BE2C (cell line): ENCODE data around the gene PPP1R9A.

ENCODE experiments used
- DNase-seq: peaks from one replicate; pipeline ENCODE4 v3.0.0-alpha.2; 2020
- H3K27me3 ChIP-seq: fragments of 250-450 bp; sonication (Bioruptor Pico); 2 replicates; pipeline ENCODE4 v1.5.1; 2020; ENCODE audit warnings: mild to moderate bottlenecking
- H3K36me3 ChIP-seq: fragments of 250-450 bp; sonication (Bioruptor Pico); 2 replicates; pipeline ENCODE4 v1.5.1; 2020; ENCODE audit warnings: mild to moderate bottlenecking
- H3K4me1 ChIP-seq: fragments of 250-450 bp; sonication (Bioruptor Pico); 2 replicates; pipeline ENCODE4 v1.5.1; 2020
- H3K4me3 ChIP-seq: 2 replicates; pipeline ENCODE4 v1.5.1; 2011; ENCODE audit warnings: low read depth, low read length
- H3K9me3 ChIP-seq: fragments of 250-450 bp; sonication (Bioruptor Pico); 2 replicates; pipeline ENCODE4 v1.5.1; 2020
- TF ChIP-seq, protein P1 (sequence below): IDR thresholded peaks from 2 replicates; pipeline ENCODE4 v1.5.1; 2012; ENCODE audit warnings: mild to moderate bottlenecking, low read depth, low read length

PPP1R9A gene

GRCh38 chr7:94906065-94906851 lies 1.1 kb upstream of the PPP1R9A start:
- Histone ChIP-seq H3K4me1 (no peaks in the 10 kb centered on the region), H3K4me3 (no peak overlapping the region), H3K9me3 (no peaks in the 10 kb centered on the region), H3K36me3 (no peaks in the 10 kb centered on the region), H3K27me3 (peaks cover 46% of the 10 kb centered on the region)
- TF ChIP-seq, protein P1, sequence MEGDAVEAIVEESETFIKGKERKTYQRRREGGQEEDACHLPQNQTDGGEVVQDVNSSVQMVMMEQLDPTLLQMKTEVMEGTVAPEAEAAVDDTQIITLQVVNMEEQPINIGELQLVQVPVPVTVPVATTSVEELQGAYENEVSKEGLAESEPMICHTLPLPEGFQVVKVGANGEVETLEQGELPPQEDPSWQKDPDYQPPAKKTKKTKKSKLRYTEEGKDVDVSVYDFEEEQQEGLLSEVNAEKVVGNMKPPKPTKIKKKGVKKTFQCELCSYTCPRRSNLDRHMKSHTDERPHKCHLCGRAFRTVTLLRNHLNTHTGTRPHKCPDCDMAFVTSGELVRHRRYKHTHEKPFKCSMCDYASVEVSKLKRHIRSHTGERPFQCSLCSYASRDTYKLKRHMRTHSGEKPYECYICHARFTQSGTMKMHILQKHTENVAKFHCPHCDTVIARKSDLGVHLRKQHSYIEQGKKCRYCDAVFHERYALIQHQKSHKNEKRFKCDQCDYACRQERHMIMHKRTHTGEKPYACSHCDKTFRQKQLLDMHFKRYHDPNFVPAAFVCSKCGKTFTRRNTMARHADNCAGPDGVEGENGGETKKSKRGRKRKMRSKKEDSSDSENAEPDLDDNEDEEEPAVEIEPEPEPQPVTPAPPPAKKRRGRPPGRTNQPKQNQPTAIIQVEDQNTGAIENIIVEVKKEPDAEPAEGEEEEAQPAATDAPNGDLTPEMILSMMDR, result no peak
- no peak for DNase-seq

GRCh38 chr7:94907811-94908322 lies 473 bp downstream of the PPP1R9A start:
- Histone ChIP-seq H3K9me3 (no peaks in the 10 kb centered on the region), H3K27me3 (peaks cover 46% of the 10 kb centered on the region), H3K4me1 (no peaks in the 10 kb centered on the region), H3K36me3 (no peaks in the 10 kb centered on the region), H3K4me3 (peak overlapping the region; percentile 42)
- TF ChIP-seq, protein P1, result no peak
- no peak for DNase-seq

GRCh38 chr7:94908323-94909178 lies 1.2 kb downstream of the PPP1R9A start:
- TF ChIP-seq, protein P1, result no peak
- no peaks in the 10 kb centered on the region for H3K36me3 ChIP-seq
- H3K27me3 ChIP-seq, result peaks cover 46% of the 10 kb centered on the region
- H3K4me1 ChIP-seq, result no peaks in the 10 kb centered on the region
- peak overlapping the region; percentile 42 for H3K4me3 ChIP-seq
- H3K9me3 ChIP-seq, result no peaks in the 10 kb centered on the region
- no peak for DNase-seq

GRCh38 chr7:94909179-94909466 lies 1.7 kb downstream of the PPP1R9A start:
- TF ChIP-seq, protein P1, result no peak
- Histone ChIP-seq H3K4me1 (no peaks in the 10 kb centered on the region), H3K36me3 (no peaks in the 10 kb centered on the region), H3K27me3 (peaks cover 46% of the 10 kb centered on the region), H3K4me3 (no peak overlapping the region), H3K9me3 (no peaks in the 10 kb centered on the region)
- no peak for DNase-seq

GRCh38 chr7:94912085-94912484 lies 4.7 kb downstream of the PPP1R9A start:
- Histone ChIP-seq H3K4me1 (no peaks in the 10 kb centered on the region), H3K4me3 (no peak overlapping the region), H3K9me3 (no peaks in the 10 kb centered on the region), H3K27me3 (peaks cover 35% of the 10 kb centered on the region), H3K36me3 (no peaks in the 10 kb centered on the region)
- TF ChIP-seq, protein P1, result no peak
- no peak for DNase-seq
